IPS-15b (cell line): ENCODE measurements around the gene ABHD16A.

Experiments used
- H3K27me3 ChIP-seq: one replicate; pipeline ENCODE4 v1.6.1; 2013; ENCODE audit warnings: low read length; ENCODE audit not compliant: control insufficient read depth, insufficient read depth
- H3K36me3 ChIP-seq: one replicate; pipeline ENCODE4 v1.6.1; 2013; ENCODE audit warnings: low read length; ENCODE audit not compliant: control insufficient read depth, insufficient read depth
- H3K4me1 ChIP-seq: one replicate; pipeline ENCODE4 v1.6.1; 2013; ENCODE audit warnings: mild to moderate bottlenecking, low read length; ENCODE audit not compliant: control insufficient read depth, insufficient read depth
- H3K4me3 ChIP-seq: one replicate; pipeline ENCODE4 v1.5.1; 2013; ENCODE audit warnings: low read depth, low read length
- H3K9ac ChIP-seq: one replicate; pipeline ENCODE4 v1.6.1; 2013; ENCODE audit warnings: low read depth, mild to moderate bottlenecking, low read length
- H3K9me3 ChIP-seq: one replicate; pipeline ENCODE4 v1.6.1; 2013; ENCODE audit warnings: mild to moderate bottlenecking, low read length; ENCODE audit not compliant: control insufficient read depth, insufficient read depth

ABHD16A gene

GRCh38 chr6:31661262-31662123 is 41.6 kb downstream of the ABHD16A start:
- peaks cover 3% of the 10 kb centered on the region for H3K4me1 ChIP-seq
- H3K27me3 ChIP-seq, result no peaks in the 10 kb centered on the region

DNA sequence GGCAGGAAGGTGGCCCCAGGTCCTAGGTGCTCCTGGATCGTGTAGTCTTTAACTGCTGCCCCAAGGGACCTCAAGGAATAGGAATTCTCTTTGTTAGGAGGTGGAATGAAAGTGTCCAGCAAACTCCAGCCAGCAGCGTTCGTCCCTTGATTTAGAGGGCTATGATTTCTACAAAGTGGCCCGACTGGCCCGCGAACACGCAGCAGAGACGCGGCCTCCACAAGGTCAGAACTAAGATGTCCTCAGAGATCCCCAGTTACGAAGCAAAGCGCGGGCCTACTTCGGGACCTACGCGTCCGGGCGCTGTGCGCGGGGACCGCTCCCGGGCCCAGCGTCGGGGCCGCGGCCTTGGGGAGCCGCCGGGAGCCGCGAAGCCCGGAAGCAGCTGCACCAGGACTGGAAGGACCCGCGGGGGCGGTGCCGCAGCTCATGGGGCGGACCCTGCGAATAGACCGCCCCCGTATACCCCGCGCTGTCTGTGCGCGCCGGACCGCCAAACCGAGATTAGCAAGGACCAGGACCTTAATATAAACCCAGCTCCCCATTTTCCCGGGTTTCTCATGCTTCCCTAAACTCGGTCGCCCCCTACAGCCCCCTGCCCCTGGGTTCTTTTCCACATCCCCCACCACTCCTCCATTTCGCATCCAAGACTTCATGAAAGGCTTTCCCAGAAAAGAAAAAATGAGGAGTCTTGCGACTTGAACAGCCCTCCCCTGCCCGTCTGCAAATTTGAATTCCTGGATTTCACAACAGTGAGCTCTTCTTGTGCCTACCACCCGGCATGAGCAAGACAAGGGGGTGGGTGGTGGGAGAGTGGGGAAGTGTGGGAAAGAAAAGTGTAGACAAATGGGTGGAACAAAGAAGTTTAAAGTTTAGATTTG is 42.5 kb downstream of the ABHD16A start, which contains the start of gene C6orf47:
Gene C6orf47 (minus strand): TSS at position 398 of the 881 bp plus-strand sequence. CDS start 831 bp downstream, outside the sequence.
- Histone ChIP-seq H3K9me3 (no peaks in the 10 kb centered on the region), H3K9ac (peak within 1 kb of the TSS; percentile 96), H3K27me3 (no peaks in the 10 kb centered on the region), H3K4me1 (peaks cover 3% of the 10 kb centered on the region), H3K4me3 (peak within 1 kb of the TSS; percentile 92), H3K36me3 (peaks cover 18% of the 10 kb centered on the region)

More at GRCh38 chr6:31661262-31662123, 41.6 kb downstream of the ABHD16A start:
- Histone ChIP-seq H3K4me3 (peak overlapping the region; percentile 92), H3K9me3 (no peaks in the 10 kb centered on the region), H3K9ac (peak overlapping the region; percentile 65), H3K36me3 (peaks cover 18% of the 10 kb centered on the region)

- Histone ChIP-seq H3K27me3 (no peaks in the 10 kb centered on the region), H3K36me3 (peaks cover 18% of the 10 kb centered on the region), H3K4me3 (peak overlapping the region; percentile 92), H3K9me3 (no peaks in the 10 kb centered on the region), H3K4me1 (peaks cover 3% of the 10 kb centered on the region), H3K9ac (peak overlapping the region; percentile 96)
Observed at GRCh38 chr6:31659649-31660380, 43.3 kb downstream of the ABHD16A start.

GRCh38 chr6:31658983-31659648 is 44.0 kb downstream of the ABHD16A start:
- Histone ChIP-seq H3K36me3 (peaks cover 18% of the 10 kb centered on the region), H3K9ac (no peak overlapping the region)

DNA sequence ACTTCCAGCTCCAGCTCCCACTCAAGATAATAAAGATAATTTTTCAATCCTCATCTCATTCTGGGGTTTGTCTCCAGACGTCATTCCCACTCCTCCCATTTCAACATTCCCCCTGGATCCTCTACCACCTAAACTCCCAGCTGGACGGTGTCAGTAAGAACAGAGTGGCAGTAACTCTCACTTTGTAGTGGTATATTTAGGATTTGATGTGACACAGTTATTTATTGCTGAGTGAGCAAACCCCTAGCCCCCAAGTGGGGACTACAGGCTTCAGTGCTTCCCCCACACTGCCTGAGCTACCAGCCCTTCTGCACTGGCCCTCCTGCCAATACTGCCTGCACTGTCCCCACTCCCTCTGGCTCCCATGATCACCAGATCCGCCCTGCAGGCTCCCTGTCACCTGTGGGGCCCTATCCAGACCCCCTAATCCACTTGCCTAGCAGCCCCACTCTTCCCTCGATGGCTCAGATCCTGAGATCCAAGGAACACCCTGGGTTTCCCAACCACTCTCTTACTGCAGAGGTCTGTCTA is 44.9 kb downstream of the ABHD16A start:
- H3K9ac ChIP-seq, result no peak overlapping the region
- no peaks in the 10 kb centered on the region for H3K4me1 ChIP-seq
- no peak overlapping the region for H3K4me3 ChIP-seq
- no peaks in the 10 kb centered on the region for H3K9me3 ChIP-seq
- peaks cover 15% of the 10 kb centered on the region for H3K36me3 ChIP-seq
- H3K27me3 ChIP-seq, result no peaks in the 10 kb centered on the region

More at GRCh38 chr6:31658983-31659648, 44.0 kb downstream of the ABHD16A start:
- Histone ChIP-seq H3K4me3 (peak overlapping the region; percentile 92), H3K27me3 (no peaks in the 10 kb centered on the region), H3K4me1 (peaks cover 2% of the 10 kb centered on the region), H3K9me3 (no peaks in the 10 kb centered on the region)

DNA sequence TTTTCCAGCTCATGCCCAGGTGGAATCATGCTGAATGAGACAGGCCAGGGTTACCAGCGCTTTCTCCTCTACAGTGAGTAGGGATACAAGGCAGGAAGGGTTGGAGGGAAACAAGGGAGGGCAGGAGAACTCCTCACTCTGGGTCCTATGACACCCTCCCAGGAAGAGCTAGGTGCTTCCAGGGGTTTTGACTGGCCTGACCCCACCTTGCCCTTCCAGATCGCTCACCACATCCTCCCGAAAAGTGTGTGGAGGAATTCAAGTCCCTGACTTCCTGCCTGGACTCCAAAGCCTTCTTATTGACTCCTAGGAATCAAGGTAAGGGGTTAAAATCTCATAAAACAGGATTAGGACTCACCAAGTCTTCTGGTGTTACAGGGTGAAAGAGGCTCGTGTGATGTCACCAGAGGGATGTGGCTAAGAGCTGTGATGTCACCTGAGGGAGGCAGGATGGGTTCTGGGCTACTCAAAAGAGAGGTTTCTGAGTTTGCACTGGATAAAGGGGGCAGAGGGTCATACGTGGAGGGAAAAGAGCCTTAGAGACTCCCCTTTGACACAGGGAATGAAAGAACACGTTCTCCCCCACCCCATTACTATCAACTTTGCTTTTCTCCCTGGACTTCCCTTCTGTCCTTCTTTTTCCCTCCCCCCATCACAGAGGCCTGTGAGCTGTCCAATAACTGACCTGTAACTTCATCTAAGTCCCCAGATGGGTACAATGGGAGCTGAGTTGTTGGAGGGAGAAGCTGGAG is 45.5 kb downstream of the ABHD16A start:
- Histone ChIP-seq H3K4me1 (no peaks in the 10 kb centered on the region), H3K27me3 (no peaks in the 10 kb centered on the region), H3K36me3 (peaks cover 14% of the 10 kb centered on the region), H3K9me3 (no peaks in the 10 kb centered on the region), H3K9ac (no peak overlapping the region), H3K4me3 (no peak overlapping the region)

- H3K4me3 ChIP-seq, result no peak within 1 kb of the TSS
- no peaks in the 10 kb centered on the region for H3K9me3 ChIP-seq
- no peaks in the 10 kb centered on the region for H3K4me1 ChIP-seq
- no peaks in the 10 kb centered on the region for H3K27me3 ChIP-seq
- H3K9ac ChIP-seq, result no peak within 1 kb of the TSS
- H3K36me3 ChIP-seq, result peaks cover 3% of the 10 kb centered on the region
Observed at GRCh38 chr6:31655349-31656237, 47.5 kb downstream of the ABHD16A start, which contains the start of gene APOM. TSS of gene APOM (plus strand) at chr6:31655894. CDS start at chr6:31655967, 73 bp downstream.

DNA sequence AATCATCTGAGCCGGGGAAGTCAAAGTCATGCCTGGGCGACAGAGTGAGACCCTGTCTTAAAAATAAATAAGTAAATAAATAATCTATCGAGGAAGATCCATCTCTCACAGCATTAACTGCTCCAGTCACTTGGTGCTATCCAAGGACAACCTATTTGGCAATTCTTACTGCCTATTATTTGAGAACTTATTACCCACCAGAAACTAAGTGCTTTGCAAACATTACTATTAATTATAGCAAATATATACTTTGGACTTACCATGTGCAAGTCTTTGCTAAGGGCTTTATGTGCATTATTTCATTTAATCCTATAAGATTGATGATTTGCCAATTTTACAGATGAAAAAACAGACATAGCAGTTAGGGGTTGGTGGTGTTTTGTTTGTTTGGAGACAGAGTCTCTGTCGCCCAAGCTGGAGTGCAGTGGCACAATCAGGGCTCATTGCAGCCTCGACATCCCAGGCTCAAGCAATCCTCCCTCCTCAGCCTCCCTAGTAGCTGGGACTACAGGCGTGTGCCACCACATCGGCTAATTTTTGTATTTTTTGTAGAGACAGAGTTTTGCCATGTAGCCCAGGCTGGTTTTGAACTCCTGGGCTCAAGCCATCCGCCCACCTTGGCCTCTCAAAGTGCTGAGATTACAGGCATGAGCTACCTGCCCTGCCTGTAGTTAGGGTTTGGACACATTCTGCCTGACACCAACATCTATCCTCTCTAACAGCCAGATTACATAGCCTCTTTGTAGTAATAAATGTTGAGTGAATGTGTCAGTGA is 48.4 kb downstream of the ABHD16A start:
- Histone ChIP-seq H3K27me3 (no peaks in the 10 kb centered on the region), H3K36me3 (peaks cover 3% of the 10 kb centered on the region), H3K4me3 (no peak overlapping the region), H3K9ac (no peak overlapping the region), H3K9me3 (no peaks in the 10 kb centered on the region), H3K4me1 (no peaks in the 10 kb centered on the region)
